ENCODE measurements around the gene SLC6A20.

Gene SLC6A20

GRCh38 chr3:45803252-45803935, 7.1 kb upstream of the SLC6A20 start (continued):
- TF ChIP-seq HOXA7 (CRISPR knock-in tag; IDR thresholded peaks at IDR 0.05; ENCODE audit: borderline replicate concordance) = no peak
- TF ChIP-seq, protein P1, sequence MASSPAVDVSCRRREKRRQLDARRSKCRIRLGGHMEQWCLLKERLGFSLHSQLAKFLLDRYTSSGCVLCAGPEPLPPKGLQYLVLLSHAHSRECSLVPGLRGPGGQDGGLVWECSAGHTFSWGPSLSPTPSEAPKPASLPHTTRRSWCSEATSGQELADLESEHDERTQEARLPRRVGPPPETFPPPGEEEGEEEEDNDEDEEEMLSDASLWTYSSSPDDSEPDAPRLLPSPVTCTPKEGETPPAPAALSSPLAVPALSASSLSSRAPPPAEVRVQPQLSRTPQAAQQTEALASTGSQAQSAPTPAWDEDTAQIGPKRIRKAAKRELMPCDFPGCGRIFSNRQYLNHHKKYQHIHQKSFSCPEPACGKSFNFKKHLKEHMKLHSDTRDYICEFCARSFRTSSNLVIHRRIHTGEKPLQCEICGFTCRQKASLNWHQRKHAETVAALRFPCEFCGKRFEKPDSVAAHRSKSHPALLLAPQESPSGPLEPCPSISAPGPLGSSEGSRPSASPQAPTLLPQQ (tag by site-specific recombination; IDR thresholded peaks at IDR 0.05) = no peak
- no peak for TF ChIP-seq GLI4 (tag by site-specific recombination; IDR thresholded peaks at IDR 0.05)
- no peak for TF ChIP-seq ZNF488 (tag by site-specific recombination; IDR thresholded peaks at IDR 0.05)
- TF ChIP-seq, protein P2, sequence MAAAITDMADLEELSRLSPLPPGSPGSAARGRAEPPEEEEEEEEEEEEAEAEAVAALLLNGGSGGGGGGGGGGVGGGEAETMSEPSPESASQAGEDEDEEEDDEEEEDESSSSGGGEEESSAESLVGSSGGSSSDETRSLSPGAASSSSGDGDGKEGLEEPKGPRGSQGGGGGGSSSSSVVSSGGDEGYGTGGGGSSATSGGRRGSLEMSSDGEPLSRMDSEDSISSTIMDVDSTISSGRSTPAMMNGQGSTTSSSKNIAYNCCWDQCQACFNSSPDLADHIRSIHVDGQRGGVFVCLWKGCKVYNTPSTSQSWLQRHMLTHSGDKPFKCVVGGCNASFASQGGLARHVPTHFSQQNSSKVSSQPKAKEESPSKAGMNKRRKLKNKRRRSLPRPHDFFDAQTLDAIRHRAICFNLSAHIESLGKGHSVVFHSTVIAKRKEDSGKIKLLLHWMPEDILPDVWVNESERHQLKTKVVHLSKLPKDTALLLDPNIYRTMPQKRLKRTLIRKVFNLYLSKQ (tag by site-specific recombination; IDR thresholded peaks at IDR 0.05; ENCODE audit: borderline replicate concordance) = no peak
- TF ChIP-seq ZNF473 (tag by site-specific recombination; IDR thresholded peaks at IDR 0.05) = no peak

- TF ChIP-seq ZNF548 (tag by site-specific recombination; IDR thresholded peaks at IDR 0.05) = no peak
- TF ChIP-seq ZNF23 (tag by site-specific recombination; IDR thresholded peaks at IDR 0.05; ENCODE audit: borderline replicate concordance) = no peak
- TF ChIP-seq ZNF521 (tag by site-specific recombination; IDR thresholded peaks at IDR 0.05) = no peak
- TF ChIP-seq ZNF626 (tag by site-specific recombination; IDR thresholded peaks at IDR 0.05) = no peak
- TF ChIP-seq ZNF394 (tag by site-specific recombination; IDR thresholded peaks at IDR 0.05; ENCODE audit: borderline replicate concordance) = no peak
- Histone ChIP-seq H3K4me3 (ENCODE audit: low read depth, low read length) (no peak overlapping the region), H3K36me3 (ENCODE audit: control insufficient read depth in 2 of 2, insufficient read depth in 1 of 2, low read length in 2 of 2) (no peaks in the 10 kb centered on the region), H3K4me1 (ENCODE audit: control insufficient read depth, insufficient read depth, low read length) (no peaks in the 10 kb centered on the region), H3K9me3 (ENCODE audit: control insufficient read depth, insufficient read depth, low read depth, low read length) (no peaks in the 10 kb centered on the region), H3K27ac (ENCODE audit: extremely low read depth, low read depth, low read length) (no peak overlapping the region)
- CTCF ChIA-PET = no interaction called here
- POLR2A ChIA-PET = no interaction called here
Observed at GRCh38 chr3:45802146-45802545, 5.8 kb upstream of the SLC6A20 start.

GRCh38 chr3:45800611-45801010, 4.3 kb upstream of the SLC6A20 start:
- POLR2A ChIA-PET = no interaction called here
- Histone ChIP-seq H3K27ac (ENCODE audit: extremely low read depth, low read depth, low read length) (no peak overlapping the region), H3K36me3 (ENCODE audit: control insufficient read depth in 2 of 2, insufficient read depth in 1 of 2, low read length in 2 of 2) (no peaks in the 10 kb centered on the region), H3K9me3 (ENCODE audit: control insufficient read depth, insufficient read depth, low read depth, low read length) (no peaks in the 10 kb centered on the region), H3K4me3 (ENCODE audit: low read depth, low read length) (no peak overlapping the region), H3K4me1 (ENCODE audit: control insufficient read depth, insufficient read depth, low read length) (no peaks in the 10 kb centered on the region)
- CTCF ChIA-PET = no interaction called here
- TF ChIP-seq ZNF391 (tag by site-specific recombination; IDR thresholded peaks at IDR 0.05; ENCODE audit: borderline replicate concordance, low read depth) (no peak), ZNF530 (tag by site-specific recombination; IDR thresholded peaks at IDR 0.05; ENCODE audit: low read depth) (no peak), ZSCAN30 (tag by site-specific recombination; IDR thresholded peaks at IDR 0.05) (no peak), ZBTB7A (tag by site-specific recombination; IDR thresholded peaks at IDR 0.05; ENCODE audit: low read depth) (no peak), ZNF169 (tag by site-specific recombination; IDR thresholded peaks at IDR 0.05) (no peak), ZNF621 (tag by site-specific recombination; IDR thresholded peaks at IDR 0.05) (no peak), IKZF3 (tag by site-specific recombination; IDR thresholded peaks at IDR 0.05) (no peak), ZNF830 (tag by site-specific recombination; IDR thresholded peaks at IDR 0.05; ENCODE audit: low read depth) (no peak), GLI4 (tag by site-specific recombination; IDR thresholded peaks at IDR 0.05) (no peak)
- TF ChIP-seq, protein P3, sequence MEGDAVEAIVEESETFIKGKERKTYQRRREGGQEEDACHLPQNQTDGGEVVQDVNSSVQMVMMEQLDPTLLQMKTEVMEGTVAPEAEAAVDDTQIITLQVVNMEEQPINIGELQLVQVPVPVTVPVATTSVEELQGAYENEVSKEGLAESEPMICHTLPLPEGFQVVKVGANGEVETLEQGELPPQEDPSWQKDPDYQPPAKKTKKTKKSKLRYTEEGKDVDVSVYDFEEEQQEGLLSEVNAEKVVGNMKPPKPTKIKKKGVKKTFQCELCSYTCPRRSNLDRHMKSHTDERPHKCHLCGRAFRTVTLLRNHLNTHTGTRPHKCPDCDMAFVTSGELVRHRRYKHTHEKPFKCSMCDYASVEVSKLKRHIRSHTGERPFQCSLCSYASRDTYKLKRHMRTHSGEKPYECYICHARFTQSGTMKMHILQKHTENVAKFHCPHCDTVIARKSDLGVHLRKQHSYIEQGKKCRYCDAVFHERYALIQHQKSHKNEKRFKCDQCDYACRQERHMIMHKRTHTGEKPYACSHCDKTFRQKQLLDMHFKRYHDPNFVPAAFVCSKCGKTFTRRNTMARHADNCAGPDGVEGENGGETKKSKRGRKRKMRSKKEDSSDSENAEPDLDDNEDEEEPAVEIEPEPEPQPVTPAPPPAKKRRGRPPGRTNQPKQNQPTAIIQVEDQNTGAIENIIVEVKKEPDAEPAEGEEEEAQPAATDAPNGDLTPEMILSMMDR (tag by site-specific recombination; IDR thresholded peaks at IDR 0.05) = no peak
- TF ChIP-seq, protein P4, sequence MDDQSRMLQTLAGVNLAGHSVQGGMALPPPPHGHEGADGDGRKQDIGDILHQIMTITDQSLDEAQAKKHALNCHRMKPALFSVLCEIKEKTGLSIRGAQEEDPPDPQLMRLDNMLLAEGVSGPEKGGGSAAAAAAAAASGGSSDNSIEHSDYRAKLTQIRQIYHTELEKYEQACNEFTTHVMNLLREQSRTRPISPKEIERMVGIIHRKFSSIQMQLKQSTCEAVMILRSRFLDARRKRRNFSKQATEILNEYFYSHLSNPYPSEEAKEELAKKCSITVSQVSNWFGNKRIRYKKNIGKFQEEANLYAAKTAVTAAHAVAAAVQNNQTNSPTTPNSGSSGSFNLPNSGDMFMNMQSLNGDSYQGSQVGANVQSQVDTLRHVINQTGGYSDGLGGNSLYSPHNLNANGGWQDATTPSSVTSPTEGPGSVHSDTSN (CRISPR knock-in tag; IDR thresholded peaks at IDR 0.05) = no peak
- TF ChIP-seq, protein P5, sequence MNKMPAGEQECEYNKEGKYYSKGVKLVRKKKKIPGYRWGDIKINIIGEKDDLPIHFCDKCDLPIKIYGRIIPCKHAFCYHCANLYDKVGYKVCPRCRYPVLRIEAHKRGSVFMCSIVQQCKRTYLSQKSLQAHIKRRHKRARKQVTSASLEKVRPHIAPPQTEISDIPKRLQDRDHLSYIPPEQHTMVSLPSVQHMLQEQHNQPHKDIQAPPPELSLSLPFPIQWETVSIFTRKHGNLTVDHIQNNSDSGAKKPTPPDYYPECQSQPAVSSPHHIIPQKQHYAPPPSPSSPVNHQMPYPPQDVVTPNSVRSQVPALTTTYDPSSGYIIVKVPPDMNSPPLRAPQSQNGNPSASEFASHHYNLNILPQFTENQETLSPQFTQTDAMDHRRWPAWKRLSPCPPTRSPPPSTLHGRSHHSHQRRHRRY (tag by site-specific recombination; IDR thresholded peaks at IDR 0.05) = no peak

All from HEK293 (cell line).